GM21390 (cell line): Measurements from ENCODE around the gene MREG.
"Not testable (repeated sequence)": the region's sequence is repeated elsewhere in the genome, so short reads cannot be mapped to it uniquely, and the experiment has no call there.

ENCODE experiments used
- ATAC-seq: cut with Tn5 transposase; IDR thresholded peaks from one replicate; pipeline ENCODE4 v1.9.1; 2021; ENCODE audit not compliant: unreplicated experiment

Gene MREG

DNA sequence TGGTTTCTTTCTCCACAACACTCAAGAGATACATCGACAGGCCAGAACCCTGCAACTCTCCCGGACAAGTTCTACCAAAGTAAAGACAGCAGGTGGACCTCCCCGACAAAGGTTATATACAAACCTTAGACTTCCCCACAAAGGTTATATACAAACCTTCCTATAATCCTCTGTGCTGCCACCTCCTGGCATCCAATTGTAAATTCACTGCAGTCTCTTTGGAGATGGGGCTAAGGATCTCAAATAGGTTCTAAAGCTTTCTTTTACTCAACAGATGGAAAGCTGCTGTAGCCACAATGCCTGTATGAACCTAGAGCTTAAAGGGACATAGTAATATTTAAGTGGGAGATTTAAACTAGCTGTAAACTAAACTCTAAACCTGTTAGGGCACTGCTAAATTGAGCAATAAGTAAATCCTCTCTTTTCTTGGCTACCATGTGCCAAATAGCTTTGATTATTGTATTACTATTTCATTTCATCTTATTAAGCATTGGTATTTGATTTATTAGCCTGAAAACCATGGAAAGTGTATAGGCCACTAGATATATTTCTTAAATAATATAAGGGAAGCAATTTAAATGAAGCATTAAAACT, 9.8 kb upstream of the MREG start:
- ATAC-seq, result peak; percentile 87

DNA sequence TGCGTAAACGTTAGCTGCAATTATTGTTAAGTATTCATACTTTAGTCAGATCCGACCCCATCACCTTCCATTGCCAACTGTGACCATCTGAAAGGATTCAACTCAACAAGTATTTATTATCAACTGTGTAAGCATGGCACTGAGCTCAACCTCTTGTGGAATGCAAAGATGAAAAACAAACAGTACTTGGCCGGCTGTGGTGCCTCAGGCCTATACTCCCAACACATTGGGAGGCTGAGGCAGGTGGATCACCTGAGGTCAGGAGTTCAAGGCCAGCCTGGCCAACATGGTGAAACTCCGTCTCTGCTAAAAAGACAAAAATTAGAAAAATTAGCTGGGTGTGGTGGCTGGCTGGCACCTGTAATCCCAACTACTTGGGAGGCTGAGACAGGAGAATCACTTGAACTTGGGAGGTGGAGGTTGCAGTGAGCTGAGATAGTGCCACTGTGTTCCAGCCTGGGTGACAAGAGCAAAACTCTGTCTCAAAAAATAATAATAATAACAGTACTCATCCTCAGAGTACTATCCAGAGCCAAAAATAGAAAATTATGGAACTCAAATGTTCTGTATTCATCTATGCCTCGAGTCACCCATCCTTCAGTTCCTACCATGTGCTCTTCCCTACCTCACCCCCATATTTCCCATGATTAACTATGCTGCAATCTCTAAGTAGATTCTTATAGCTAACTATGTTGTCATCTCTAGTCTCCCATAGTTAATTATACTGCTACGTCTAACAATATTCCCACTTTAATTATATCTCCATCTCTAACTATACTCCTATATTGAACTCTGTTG, 8.6 kb upstream of the MREG start:
- ATAC-seq, result no peak

DNA sequence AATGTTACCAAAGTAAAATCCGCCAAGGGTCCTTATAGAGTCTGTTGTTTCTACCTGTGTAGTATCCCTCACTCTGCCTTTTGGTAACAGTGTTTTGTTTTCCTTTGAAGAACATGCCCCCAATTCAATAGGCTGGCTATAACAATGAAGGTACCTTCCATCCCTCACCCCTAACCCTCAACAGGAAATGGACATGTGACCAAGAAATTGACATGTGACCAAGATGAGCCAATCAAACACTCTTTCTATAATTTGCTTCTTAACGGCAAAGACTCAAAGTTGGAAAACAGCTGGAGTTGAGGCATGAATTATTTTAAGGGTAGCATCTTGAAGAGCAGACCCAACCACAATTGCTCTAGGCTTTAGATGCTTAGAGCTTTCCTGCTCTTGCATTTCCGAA, 5.4 kb upstream of the MREG start:
- ATAC-seq, result no peak

DNA sequence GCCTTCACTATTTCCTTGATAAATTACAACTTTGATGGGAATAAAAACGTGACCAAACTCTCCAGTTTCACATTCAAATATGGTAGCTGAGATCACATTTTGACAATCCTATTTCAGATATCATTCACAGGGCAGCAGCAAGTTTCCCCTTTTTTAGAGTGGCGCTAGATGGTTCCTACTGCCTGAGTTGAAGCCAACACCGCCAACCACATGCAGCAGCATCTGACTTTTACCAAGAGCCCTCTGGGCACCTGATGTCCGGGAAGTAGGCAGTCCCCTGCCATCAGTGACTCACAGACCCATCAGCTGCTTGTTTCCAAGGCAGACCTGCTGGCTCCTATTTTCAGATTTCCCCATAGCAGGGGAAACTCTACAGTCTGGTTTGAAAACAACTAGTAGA, 4.0 kb upstream of the MREG start:
- no peak for ATAC-seq

DNA sequence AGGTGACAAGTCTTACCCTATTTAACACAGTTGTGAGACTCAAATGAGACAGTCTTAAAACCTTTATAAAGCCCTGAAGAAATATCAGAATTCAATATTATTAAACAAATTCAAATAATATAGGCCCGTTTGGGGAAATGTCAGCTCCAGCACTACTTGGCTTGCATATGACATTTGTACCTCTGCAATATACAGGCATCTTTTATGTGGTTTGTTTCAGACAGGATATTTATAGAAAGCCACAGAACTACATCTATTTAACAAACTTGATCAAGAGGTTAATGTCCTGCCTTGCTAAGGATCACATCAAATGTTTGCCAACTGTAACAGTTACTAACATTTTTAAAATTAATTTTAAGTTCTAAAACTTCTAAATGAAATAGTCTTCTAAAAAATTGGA, 3.2 kb upstream of the MREG start:
- no peak for ATAC-seq

DNA sequence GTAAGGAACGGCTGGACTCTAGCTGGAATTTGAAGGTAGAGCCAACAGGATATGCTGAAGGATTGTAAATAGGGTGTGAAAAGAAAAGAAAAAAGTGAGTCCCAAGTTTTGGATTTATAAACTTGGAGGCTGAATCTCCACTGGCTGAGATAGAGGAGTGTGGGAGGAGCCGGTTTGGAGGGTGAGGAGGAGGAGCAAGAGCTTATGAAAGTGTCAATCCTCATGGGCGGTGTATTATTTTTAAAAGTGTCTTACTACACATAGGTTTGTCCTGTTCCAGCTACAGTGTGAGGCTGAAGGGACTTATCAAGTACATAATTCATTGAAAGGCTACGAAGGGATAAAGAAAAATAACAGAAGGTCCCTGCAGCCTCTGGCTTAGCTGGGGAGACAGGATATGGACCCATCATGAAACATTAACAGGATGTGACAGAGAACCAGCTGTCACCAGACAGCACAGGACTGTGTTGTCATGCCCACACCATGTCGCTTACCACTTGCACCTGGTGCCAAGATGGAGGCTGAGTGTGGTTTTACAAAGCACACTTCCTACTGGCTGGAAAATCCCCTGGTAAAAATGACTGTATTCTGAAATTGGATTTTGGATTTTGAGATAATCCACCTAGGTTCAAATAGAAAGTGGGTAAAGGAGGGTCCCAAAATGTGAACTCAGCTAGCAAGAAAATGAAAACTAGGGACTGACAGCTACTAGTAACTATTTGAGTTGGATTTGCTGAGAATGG, 2.5 kb upstream of the MREG start:
- peak; percentile 85 for ATAC-seq

DNA sequence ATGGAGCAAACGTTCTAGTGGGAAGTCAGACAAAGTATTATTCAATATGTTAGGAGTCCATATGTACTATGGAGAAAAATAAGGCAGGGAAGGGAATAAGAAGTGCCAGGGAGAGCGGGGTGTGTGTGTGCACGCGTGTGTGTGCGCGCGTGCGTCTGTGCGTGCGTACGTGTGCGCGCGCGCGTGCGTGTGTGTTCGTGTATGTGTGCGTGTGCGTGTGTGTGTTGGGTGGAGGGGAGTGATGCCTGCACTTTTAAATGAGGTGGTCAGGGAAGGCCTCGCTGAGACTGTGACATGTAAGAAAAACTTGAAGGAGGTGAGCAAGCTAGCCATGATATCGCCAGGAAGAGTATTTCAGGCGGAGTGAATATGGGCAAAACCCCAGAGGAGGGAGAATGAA, 1.6 kb upstream of the MREG start:
- no peak for ATAC-seq

DNA sequence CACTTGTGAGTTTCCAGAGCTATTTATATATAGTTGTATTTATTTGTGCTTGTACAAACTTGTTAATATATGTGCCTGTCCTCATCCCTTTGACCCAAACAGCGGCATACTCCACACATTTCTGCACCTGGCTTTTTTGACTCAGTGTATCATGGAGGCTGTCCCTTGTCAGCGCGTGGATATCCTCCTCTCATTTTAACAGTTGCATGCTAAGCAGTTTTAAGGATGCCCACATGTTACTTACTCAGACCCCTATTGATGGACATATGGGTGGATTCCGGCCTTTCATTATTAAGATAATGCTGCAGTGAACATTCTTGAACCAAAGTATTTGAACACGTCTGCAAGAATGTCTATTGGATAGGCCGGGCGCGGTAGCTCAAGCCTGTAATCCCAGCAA, 655 bp upstream of the MREG start:
- no peak for ATAC-seq

DNA sequence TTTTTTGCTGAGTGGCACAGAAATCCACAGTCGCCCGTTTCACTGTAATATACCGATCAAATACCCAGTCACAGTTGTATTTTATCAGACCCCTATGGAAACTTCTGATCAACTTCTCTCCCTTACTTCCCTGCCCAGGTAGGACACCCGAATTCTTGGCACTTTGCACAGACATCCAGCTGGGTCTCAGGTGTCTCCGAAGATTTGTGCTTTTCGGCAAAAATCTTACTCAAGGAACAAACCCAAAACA, 596 bp downstream of the MREG start:
- ATAC-seq, result no peak

DNA sequence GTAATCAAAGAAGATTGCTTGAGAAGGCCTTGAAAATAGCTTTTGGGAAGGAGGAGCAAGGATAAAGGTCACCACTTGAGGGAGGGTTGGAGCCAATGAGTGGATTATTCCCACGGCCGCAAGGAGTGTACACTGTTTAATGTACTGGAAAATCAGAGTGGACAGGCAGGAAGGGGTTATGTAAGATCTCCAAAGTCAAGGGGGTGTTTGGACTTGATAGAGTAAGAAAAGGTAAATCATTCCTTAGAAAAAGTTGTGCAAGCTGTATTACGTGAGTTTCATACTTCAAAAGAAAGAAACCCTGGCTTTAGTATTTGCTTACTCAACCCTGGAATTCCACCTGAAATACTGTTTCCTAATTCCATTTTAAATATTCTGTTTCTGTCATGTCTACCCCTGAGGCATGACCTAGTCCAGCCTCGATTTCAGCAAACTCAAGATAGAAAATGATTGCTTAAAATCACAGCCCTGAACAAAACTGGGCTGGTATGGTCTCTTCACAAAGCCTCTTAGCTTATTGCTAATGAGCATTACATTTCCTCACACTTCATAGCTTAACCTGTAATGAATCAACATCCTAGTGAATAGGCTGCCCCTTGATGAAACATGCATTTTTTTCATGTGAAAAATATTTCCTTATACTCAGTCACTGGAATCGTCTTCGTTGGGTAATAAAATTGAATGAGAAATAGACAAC, 1.1 kb downstream of the MREG start:
- ATAC-seq, result no peak

DNA sequence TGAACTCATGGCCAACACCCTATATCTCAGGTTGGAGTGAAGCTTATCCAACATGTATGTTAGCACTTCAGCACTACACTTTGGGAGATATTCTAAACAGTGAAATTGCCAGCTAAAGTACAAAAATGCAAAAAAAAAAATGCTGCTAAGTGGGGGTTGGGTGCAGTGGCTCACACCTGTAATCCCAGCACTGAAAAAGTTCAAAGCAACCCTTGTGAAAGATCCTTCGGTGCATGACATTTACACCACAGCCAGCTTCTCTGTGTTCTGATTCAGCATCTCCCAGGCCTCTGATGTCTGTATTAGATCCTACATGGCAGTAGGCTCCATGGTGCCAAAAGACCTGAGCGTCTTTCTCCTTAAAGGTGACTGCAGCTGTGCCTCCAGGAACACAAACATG, 4.1 kb downstream of the MREG start:
- not testable (repeated sequence) for ATAC-seq

DNA sequence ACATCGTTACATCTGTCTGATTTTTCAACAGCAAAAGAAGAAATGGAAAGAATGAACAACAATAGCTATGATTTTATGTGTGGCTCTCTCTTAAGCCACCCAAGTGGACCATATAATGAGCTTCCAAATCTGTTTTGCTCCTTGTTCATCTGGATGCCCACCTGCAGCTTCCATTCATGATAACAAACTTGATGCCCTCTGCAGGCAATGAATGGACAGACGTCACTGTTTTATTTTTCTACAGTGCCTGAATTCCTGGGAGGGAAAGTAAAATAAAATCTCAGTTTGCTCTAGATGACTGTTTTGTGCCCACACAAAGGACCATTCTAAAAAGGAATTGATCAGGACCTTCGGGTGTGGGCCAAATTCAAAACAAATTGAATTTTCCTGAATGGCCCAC, 5.0 kb downstream of the MREG start:
- ATAC-seq, result no peak

DNA sequence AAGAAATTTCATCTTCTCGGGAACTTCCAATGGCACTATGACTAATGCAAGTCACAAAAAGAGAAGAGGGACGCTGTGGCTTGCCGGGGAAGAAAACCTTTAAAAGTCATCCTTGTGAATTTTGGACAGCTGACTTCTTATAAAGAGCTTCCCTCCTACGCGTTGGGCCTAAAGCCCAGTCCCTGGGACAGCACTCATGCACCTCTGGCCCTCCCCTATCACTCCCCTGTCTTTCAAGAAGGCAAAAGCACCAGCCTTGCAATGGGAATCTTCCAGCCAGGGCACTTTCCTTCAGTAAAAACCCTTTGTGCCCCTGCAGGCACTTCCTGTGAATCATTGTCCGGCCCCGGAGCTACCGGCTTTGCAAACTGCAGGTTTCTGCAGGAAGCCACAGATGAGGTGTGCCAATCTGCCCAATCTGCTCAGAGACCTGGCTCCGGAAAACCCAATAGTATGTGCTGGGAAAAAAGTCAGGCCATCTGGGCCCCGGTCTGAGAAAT, 7.1 kb downstream of the MREG start:
- peak; percentile 40 for ATAC-seq

DNA sequence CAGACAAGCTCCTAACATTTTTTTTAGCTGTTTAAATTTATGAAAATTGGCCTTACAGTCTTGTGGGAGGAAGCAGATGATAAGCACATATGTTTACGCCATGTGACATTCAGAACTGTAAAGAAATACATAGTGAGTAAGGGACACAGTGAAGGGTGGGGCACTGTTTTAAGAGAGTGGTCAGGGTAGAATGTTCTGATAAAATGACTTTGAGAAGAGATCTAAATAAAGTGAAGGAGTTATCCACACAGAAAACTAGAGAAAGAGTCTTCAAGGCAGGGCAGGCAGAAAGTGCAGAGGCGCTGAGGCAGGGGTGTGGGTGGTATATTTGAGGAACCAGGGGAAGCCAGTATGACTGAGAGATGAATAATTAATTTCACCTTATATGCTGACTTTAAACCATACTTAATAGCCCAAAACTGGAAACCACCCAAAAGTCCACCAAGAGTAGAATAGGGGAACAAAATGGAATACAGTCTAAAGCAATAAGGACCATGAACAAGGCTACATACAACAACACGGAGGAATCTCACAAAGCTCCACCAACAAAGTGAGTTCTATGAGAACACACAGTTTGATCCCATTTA, 8.6 kb downstream of the MREG start:
- no peak for ATAC-seq

DNA sequence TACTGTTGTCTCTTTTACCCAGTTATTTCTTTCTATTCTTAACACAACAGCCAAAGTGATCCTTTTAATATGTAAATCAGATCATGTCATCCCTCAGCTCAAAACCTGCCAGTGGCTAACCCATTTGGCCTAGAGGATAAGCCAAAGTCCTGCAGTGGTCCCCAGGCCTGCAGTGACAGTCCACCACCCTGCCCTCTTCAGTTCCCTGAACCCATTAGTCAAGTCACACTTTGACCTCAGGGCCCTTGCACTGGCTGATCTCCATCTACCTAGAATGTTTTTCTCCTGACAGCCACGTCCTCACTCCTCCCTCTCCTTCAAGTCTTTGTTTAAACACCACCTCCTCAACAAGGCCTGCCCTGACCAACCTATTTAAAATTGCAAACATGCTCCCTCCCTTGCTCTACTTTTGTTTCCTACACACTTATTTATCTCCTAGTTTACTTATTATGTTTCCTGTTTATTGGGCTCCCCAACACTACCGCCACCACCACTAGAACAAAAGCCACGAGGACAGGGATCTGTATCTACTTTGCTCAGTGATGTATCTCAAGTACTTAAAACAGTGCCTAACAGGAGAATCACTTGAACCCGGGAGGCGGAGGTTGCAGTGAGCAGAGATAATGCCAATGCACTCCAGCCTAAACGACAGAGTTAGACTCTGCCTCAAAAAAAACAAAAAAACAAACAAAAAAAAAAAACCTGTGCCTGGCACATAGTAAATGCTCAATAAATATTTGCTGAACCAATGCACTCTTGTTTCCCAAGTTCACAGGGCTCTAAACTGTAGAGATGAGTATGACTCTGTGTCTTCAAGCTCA, 9.3 kb downstream of the MREG start:
- no peak for ATAC-seq

DNA sequence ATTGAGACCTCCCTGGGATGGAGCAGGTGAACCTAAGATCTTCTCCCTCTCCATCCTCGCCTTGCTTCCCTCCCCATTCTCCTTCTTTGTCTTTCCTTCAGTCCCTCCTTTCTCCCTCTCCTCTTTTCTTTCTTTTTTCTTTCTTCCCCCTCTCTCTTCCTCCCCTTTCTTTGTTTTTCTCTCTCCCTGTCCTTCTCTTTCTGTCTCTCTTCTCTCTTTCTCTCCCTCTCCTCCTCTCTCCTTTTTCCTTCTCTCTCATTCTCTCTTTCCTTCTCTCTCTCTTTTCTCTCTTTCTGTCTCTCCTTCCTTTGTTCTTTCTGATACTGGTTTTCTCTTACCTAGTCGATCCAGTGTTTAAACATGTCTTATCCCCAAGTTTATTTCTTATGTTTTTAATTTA, 10.7 kb downstream of the MREG start:
- ATAC-seq, result no peak

DNA sequence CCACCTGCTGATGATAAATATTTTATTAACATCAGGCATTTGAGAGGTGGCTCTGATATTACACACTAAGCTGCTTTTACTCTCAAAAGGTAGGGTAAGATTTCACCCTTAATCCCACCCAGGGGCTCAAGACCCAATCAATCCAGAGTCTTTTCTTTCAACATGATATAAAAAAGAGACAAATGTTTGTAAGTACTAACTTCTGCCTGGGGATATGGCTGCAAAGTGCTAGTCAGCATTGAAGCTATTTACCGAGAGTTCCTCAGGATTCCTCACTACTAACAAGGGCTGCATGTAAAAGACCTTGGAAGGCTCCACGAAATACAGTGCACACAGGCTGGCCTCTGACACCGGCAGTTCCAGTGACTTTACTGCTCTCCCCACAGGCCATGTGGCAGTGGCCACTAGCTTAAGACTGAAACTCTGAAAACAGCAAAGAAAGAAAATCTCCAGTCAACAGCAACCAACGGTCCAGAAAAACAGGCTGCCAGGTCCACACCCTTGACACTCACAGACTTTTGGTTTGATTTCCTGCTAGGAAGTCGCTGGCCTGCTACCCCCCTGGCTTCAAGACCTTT, 11.2 kb downstream of the MREG start:
- no peak for ATAC-seq

DNA sequence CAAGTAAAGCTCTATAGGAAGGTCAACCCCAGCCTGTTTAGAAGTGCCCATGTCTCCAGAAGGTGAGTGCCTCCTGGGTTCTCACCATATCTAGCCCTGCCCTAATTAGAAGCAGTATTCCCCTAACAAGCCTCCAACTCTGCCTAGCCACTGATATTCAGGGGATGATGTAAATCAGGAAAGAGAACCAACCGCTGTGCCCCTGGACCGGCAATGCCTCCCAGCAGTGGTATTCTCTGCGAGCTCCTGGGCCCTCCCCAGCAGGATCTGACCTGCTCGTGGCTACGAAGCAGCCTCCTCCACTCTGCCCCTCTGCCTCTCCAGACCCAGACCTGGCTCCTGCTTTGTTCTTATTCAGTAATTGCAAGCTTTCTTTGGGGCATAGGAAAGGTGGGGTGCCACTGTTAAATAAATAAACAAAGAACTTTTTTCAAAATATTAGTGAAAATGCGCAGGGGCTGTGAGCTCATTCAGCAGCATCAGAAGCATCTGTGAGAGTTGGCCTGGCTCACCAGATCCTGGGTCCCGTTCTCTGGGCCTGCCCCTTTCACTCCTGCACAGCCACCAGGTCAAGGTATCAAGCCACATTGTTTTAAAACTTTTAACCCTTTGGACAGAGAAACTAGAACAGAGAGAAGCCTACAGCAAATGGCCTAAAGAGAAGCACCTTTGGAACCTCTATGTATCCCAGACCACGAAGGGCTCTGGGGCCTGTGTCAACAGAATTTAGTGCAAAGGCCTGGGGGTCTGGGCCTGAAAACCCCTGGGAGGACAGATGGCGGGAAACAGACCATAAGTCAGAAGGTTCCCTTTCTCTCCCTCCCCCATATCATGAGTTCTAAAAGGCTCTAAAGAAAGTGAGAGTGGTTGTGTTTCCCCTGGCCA, 11.9 kb downstream of the MREG start:
- ATAC-seq, result peak; percentile 25

DNA sequence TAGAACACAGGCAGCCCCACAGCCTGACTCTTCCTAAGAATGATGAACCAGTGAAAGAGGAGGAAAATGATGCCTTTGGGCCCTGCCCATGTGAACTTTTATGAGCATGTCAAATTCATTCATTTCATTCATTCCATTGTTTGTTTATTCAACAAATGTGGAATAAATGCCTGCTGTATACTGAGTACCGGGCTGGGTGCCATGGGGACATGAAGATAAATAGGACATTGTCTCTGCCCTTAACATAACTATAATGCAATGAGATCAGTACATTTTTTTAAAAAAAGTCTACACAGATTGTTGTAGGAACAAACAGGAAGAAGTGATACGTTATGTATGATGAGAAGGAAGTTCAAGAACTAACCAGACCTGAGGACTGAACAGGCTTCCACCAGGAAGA, 14.7 kb downstream of the MREG start:
- ATAC-seq, result no peak
